NCI-H748 (cell line): ENCODE results near the gene RAB40C.

Source experiments
- DNase-seq: peaks from one replicate; lab custom pipeline; 2025; ENCODE audit not compliant: unreplicated experiment; lab: John Stamatoyannopoulos, UW

RAB40C gene

DNA sequence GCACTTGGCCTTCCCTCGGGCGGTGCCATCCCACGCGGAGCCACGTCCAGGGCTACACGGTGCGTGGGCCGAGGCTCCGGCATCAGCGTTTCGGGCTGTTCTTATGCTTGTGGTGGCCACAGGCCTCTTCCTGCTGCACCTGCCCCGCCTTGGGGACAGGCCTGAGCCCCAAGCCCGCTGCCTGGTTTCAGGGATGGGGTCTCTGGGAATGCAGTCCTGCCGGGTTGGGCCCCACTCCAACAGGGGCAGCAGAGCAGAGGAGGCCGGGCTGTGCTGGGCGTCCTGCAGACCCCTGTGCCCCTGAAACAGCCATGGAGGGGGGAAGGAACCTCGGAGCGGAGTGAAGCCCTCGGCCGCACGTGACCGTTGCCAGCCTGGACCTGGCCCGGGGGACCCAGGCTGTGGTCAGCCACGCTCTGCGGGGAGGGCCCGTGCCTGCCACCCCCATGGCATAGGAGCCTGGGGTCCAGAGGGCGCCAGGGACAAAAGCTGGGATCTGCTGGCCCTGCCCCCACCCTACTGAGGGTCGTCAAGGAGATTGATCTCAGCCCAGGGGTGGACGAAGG is 40.5 kb downstream of the RAB40C start:
- DNase-seq, result no peak

DNA sequence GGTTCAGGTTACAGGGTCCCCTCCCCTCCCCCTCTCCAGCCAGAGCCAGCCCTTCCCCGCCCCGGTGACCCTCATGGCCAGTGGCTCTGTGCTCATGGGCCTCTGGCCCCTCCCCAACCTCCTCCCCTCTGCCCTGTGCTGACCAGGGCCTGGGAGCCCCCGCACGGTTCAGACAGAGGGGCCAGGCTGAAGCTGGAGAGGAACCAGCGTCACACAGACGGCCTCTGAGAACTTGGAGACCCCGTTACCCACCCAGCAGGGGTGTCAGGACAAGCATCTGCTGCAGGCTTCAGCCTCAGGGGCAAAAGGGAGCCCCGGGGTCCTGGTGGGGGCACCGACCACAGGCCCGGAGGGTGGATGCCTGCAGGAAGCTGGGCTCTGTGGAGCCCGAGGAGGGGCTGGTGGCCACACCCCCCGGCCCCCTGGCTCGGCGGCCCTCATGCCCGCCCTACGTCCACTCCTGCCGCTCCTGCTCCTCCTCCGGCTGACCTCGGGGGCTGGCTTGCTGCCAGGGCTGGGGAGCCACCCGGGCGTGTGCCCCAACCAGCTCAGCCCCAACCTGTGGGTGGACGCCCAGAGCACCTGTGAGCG is 41.0 kb downstream of the RAB40C start, which contains the start of gene WFIKKN1:
WFIKKN1 (plus strand) TSS at position 171 of the 591 bp plus-strand sequence; CDS start at position 440, 269 bp downstream.
- peak; percentile 55 for DNase-seq

GRCh38 chr16:631808-632358 is 42.0 kb downstream of the RAB40C start:
- DNase-seq, result no peak

DNA sequence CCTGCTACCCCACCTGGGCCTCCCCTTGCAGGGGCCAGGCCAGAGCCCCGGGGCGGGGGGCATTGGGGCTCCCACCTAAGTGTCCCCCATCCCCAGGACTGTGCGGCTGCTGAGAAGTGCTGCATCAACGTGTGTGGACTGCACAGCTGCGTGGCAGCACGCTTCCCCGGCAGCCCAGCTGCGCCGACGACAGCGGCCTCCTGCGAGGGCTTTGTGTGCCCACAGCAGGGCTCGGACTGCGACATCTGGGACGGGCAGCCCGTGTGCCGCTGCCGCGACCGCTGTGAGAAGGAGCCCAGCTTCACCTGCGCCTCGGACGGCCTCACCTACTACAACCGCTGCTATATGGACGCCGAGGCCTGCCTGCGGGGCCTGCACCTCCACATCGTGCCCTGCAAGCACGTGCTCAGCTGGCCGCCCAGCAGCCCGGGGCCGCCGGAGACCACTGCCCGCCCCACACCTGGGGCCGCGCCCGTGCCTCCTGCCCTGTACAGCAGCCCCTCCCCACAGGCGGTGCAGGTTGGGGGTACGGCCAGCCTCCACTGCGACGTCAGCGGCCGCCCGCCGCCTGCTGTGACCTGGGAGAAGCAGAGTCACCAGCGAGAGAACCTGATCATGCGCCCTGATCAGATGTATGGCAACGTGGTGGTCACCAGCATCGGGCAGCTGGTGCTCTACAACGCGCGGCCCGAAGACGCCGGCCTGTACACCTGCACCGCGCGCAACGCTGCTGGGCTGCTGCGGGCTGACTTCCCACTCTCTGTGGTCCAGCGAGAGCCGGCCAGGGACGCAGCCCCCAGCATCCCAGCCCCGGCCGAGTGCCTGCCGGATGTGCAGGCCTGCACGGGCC is 42.8 kb downstream of the RAB40C start:
- no peak for DNase-seq

DNA sequence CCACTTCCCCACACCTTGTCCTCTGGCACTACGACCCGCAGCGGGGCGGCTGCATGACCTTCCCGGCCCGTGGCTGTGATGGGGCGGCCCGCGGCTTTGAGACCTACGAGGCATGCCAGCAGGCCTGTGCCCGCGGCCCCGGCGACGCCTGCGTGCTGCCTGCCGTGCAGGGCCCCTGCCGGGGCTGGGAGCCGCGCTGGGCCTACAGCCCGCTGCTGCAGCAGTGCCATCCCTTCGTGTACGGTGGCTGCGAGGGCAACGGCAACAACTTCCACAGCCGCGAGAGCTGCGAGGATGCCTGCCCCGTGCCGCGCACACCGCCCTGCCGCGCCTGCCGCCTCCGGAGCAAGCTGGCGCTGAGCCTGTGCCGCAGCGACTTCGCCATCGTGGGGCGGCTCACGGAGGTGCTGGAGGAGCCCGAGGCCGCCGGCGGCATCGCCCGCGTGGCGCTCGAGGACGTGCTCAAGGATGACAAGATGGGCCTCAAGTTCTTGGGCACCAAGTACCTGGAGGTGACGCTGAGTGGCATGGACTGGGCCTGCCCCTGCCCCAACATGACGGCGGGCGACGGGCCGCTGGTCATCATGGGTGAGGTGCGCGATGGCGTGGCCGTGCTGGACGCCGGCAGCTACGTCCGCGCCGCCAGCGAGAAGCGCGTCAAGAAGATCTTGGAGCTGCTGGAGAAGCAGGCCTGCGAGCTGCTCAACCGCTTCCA is 43.6 kb downstream of the RAB40C start:
- DNase-seq, result no peak

DNA sequence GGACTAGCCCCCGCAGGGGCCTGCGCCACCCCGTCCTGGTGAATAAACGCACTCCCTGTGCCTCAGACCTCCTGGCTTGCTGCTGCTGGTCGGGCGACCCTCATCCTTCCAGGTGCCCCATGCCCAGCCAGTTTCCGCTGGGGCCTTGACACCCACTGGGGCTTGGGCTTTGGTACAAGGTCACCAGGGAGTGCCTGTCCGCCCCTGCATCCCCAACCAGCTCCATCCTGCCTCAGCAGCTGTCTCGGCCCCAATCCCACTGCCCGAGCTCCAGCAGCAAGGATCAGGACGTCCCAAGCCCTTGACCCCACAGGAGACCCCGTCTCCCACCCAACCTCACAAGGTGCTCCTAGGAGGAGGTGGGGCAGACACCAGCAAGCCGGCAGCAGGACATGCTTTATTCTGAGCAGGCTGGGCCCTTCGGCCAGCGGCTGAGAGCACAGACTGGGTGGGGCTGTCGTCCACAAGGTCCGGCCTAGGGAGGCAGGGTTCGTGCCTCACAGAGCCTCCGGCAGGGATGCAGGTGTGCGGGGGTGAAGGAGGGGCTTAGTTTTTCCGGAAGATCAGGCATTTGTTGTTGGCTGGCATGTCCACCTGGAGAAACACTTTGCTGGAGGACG is 44.3 kb downstream of the RAB40C start:
- no peak for DNase-seq

DNA sequence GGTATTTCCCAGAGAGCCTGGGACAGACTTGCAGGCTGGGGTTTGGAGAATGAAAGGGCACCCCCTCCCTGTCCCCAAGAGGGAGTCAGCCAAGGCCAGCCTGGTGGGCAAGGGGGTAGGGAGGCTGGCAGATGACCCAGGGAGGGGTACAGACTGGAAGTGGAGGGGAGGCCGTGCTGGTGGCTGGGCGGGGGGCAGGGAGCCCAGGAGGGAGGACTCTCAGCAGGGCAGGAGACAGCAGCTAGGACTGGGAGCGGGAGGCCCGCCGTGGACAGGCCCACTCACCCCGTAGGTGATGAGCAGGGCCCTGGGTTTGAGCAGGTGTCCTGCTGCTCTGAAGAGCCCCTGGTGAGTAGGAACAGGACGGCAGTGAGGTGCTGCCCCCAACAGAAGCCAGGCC is 45.1 kb downstream of the RAB40C start:
- no peak for DNase-seq

- DNase-seq, result peak; percentile 16
Measured at GRCh38 chr16:635573-636205, 45.8 kb downstream of the RAB40C start.

- DNase-seq, result peak; percentile 92
Measured at GRCh38 chr16:636206-637080, 46.6 kb downstream of the RAB40C start, which contains the start of gene METTL26. METTL26 (minus strand) TSS chr16:636305; CDS start chr16:636290, 15 bp downstream.

DNA sequence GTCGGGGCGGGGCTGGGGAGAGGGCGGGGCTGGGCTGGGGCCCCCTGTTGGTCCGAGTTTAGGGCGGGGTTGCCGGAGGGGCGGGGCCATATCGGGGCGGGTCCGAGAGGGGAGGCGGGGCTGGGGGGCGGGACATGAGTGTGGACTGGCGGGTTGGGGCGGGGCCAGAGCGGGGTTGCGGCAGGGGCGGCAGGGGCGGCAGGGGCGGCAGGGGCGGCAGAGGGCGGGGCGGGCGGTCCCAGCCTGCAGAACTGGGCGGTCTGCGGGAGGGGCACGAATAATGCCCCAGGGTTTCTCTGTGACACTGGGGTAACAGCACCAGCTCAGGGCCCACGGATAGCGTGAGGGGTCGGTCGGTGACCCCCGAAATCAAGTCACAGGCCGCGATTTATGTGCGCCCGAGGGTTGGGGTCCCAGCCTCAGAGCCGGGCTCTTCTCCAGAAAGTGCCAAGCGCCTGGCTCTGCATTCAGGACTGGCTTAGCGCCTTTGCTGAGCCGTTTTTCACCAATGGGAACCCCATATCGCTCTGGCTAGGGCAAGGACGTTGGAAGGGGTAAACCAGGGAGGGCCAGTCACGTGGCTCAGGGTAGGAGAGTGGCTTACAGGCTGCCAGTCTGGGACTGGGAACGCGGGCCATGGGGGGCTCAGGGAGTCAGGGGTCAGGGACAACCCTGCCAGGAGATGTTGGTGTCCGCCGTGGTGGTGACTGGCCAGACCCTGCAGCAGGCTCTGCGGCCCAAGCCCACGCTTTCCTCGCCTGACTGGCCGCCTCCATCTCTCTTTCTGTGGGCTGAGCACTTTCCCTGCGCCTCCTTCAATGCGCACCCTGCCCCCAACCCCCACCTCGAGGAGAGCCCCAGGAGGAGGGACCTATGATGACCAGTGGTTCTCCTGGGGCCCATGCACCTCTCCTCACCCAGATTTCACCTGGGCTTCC is 47.5 kb downstream of the RAB40C start:
- DNase-seq, result peak; percentile 51

DNA sequence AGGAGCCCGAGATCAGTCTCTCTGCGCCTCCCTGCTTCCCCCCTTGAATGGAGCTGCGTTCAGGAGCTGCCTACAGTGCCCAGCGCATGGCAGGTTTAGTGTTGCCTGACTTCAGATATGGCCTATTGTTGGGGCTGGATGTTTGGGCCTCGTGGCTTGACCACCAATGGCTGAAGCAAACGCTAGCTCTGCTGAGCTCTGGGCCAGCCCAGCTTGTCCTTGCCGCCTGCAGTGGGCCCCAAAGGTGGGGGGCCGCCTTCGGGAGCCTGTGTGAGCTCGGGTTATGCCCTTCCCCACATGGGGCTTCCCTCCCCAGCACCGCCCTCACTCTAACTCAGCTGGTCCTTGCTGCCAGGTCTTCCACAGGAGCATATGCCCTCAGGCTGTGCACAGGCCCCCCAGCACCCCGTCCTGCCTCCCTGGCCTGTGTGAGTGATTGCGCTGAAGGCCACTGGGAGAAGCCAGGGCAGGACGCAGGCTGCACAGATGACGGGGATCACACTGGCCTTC is 48.2 kb downstream of the RAB40C start:
- DNase-seq, result no peak

DNA sequence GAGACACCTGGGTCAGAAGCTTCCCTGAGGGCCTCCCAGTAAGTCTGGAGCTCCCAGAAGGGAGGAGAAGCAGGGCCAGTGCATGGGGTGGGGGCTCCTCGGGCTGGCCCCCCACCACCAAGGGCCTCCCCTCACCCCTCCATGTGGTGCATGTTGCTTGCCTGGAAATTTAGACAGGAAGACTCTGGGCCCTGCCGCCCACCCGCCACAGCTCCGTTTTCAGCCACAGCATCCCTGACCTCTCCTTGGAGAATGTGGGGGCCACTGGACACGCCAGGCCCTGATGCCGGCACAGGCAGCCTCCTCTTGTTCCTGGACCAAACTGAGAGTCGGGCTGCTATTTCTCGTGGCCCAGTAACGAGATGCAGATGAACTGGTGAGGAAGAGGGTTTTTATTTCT is 49.0 kb downstream of the RAB40C start:
- no peak for DNase-seq

GRCh38 chr16:640614-641013 is 50.7 kb downstream of the RAB40C start:
- no peak for DNase-seq

DNA sequence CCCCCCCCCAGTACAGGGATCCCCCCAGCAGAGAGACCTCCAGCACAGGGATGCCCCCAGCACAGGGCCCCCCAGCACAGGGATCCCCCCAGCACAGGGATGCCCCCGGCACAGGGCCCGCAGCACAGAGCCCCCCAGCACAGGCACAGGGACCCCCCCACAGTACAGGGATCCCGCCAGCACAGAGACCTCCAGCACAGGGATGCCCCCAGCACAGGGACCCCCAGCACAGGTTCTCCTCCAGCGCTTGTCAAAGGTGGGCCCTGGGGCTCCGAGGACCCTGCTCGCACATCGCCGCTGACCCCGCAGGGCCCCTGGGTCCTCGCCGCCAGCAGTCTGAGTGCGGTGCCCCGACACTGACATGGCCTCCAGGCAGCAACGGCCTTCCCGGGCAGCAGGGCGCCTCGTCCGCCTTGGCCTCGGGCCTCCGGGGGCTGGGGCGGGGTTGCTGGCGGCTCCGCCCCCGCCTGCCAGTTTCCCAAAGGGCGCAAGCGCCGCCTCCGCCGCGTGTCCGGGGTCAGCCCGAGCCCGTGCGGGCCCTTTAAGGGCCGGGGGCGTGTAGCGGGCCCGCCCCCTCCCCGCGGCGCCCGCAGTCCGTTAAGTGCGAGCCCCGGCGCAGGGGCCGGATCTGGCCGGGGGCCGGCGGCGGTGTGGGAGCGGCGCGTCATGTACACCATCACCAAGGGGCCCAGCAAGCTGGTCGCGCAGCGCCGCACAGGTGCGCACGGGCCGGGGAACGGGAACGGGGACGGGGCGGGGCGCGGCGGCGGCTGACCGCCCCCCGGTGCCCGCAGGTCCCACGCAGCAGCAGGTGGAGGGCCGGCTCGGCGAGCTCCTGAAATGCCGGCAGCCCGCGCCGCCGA is 51.7 kb downstream of the RAB40C start, which contains the start of gene MCRIP2:
MCRIP2 (plus strand) TSS at position 503 of the 863 bp plus-strand sequence; CDS start at position 667, 164 bp downstream.
- peak; percentile 79 for DNase-seq

GRCh38 chr16:642189-643049 is 52.6 kb downstream of the RAB40C start:
- DNase-seq, result peak; percentile 40

DNA sequence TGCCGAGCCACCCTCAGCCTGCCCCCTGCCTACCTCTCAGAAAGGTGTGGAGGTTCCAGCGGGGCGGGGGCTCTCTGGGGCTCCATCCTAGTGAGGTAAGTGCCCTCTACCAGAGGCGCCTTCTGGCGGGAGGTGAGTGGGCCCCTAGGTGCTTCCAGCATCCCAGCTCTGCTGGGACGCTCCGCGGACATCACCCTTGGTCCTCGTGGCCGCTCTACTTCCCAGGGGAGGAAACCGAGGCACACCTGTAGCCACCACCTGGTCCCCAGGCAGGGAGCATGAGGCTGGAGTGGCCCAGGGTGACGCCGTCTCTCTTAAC is 53.1 kb downstream of the RAB40C start:
- DNase-seq, result no peak
